ENCODE measurements around the gene CRYBB2. TPM values are rescaled to one million over a fixed set of nuclear protein-coding genes. Genes with fewer than 3 reads are reported as not detected.
A peak's percentile ranks its signal among the peaks of the same experiment; 100 is the strongest.

CRYBB2 gene
- total and polyA plus RNA-seq, 12 donors: 0.13 TPM; not detected in 11

- DNase-seq: no peak
- no peak within 1 kb of the TSS for H3K4me3 ChIP-seq
- intact Hi-C loops (cut with DNase I): loop anchor here in 1 of 10 donors (10.0 kb wide), 1 partner anchor 135 kb away; no protein-coding TSS in a partner anchor
- no peak for ATAC-seq
- H3K36me3 ChIP-seq: peaks cover 0 to 60% (median 0%) of the 10 kb centered on the region in 9 donors
- H3K27ac ChIP-seq: no peak within 1 kb of the TSS
- H3K27me3 ChIP-seq: no peaks in the 10 kb centered on the region
- H3K4me1 ChIP-seq: peaks cover 0 to 5% (median 0%) of the 10 kb centered on the region in 9 donors
- H3K9me3 ChIP-seq: no peaks in the 10 kb centered on the region
- TF ChIP-seq, protein P1, sequence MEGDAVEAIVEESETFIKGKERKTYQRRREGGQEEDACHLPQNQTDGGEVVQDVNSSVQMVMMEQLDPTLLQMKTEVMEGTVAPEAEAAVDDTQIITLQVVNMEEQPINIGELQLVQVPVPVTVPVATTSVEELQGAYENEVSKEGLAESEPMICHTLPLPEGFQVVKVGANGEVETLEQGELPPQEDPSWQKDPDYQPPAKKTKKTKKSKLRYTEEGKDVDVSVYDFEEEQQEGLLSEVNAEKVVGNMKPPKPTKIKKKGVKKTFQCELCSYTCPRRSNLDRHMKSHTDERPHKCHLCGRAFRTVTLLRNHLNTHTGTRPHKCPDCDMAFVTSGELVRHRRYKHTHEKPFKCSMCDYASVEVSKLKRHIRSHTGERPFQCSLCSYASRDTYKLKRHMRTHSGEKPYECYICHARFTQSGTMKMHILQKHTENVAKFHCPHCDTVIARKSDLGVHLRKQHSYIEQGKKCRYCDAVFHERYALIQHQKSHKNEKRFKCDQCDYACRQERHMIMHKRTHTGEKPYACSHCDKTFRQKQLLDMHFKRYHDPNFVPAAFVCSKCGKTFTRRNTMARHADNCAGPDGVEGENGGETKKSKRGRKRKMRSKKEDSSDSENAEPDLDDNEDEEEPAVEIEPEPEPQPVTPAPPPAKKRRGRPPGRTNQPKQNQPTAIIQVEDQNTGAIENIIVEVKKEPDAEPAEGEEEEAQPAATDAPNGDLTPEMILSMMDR (IDR thresholded peaks at IDR 0.05): no peak
- WGBS, 2 donors: 78 to 81% methylated on average over 17 of the region's 17 CpGs
Observed at GRCh38 chr22:25199731-25200520, 19.5 kb upstream of the CRYBB2 start, which contains the start of gene CRYBB3. CRYBB3 (plus strand) TSS chr22:25199858; CDS start chr22:25201397, 1,539 bp downstream.

DNA sequence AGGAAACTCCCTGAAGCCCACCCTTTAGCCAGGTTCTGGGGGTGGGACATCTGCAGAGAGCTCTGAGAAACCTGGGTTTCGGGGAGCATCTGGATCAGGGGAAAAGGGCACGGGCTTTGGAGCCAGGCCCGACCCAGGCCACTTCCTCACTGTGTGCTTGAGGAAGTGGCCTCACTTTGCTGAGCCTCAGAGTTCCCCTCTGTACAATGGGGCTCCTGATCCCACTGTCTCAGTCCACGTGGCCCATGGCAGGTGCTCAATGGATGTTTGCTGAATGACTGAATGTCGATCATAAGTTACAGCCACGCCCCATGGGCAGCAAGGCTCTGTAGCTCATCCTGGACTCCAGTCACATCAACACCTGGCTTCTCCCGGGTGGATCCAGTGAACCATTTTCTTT, 18.5 kb upstream of the CRYBB2 start:
- Histone ChIP-seq H3K4me1 (peaks cover 0 to 5% (median 0%) of the 10 kb centered on the region in 9 donors), H3K27ac (no peak overlapping the region), H3K4me3 (no peak overlapping the region), H3K9me3 (no peaks in the 10 kb centered on the region), H3K36me3 (peaks cover 0 to 51% (median 0%) of the 10 kb centered on the region in 9 donors), H3K27me3 (no peaks in the 10 kb centered on the region)
- ATAC-seq (no peak), DNase-seq (no peak)
- TF ChIP-seq, protein P1 (IDR thresholded peaks at IDR 0.05): no peak
- intact Hi-C loops (cut with DNase I): loop anchor here in 1 of 10 donors (10.0 kb wide), 1 partner anchor 134 kb away; no protein-coding TSS in a partner anchor
- 83 to 89% methylated on average over 7 of the region's 7 CpGs for WGBS, 2 donors

DNA sequence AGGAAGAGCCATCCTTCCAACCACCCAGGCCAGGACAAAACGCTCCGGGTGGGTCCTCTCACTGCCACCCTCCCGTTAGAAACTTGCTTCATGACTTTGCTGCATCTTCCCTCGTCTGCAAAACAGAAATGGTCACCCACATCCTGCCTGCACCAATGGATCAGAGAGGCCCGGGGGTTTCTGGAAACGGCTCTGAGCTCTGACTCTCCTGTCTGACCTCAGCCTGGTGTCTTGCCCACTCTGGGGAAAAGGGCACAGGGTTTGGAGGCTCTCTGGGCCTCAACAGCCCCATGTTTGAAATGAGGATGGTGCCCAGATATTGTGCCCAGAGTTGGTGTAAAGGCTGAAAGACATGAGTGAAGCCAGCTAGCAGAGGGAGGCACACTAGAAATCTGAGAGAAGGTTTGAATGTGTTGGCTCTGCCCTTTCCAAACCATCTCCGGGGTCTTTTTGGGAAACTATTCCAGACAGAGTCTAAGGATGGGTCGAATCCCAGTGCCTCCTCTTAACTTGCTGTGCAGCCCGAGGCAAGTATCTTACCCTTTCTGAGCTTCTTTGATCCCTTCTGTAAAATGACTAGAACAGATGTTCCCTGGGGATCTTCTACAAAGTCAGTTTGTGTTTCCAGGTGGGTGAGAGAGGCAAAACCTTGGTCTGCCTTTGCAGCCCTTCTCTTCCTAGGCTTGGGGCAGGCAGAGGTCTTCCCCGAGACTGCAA, 17.7 kb upstream of the CRYBB2 start:
- TF ChIP-seq, protein P1 (IDR thresholded peaks at IDR 0.05): no peak
- Histone ChIP-seq H3K27me3 (no peaks in the 10 kb centered on the region), H3K4me1 (peaks cover 0 to 5% (median 0%) of the 10 kb centered on the region in 9 donors), H3K9me3 (no peaks in the 10 kb centered on the region), H3K27ac (no peak overlapping the region), H3K4me3 (no peak overlapping the region), H3K36me3 (peaks cover 0 to 43% (median 0%) of the 10 kb centered on the region in 9 donors)
- ATAC-seq (no peak), DNase-seq (no peak)
- 69 to 72% methylated on average over 10 of the region's 10 CpGs for WGBS, 2 donors
- intact Hi-C loops (cut with DNase I): loop anchor here in 1 of 10 donors (10.0 kb wide), 1 partner anchor 133 kb away; no protein-coding TSS in a partner anchor

GRCh38 chr22:25202290-25202921, 17.0 kb upstream of the CRYBB2 start:
- DNase-seq (peak; percentile 31 to 40), ATAC-seq (peak in 7 of 8 donors; percentile 46 to 75 (median 63))
- no peaks in the 10 kb centered on the region for H3K27me3 ChIP-seq
- TF ChIP-seq, protein P1 (IDR thresholded peaks at IDR 0.05): peak; percentile 76 to 92 (median 86)
- no peak overlapping the region for H3K27ac ChIP-seq
- intact Hi-C loops (cut with DNase I): loop anchor here in 1 of 10 donors (10.0 kb wide), 1 partner anchor 132 kb away; no protein-coding TSS in a partner anchor
- no peaks in the 10 kb centered on the region for H3K9me3 ChIP-seq
- WGBS, 2 donors: 56 to 57% methylated on average over 15 of the region's 15 CpGs
- no peak overlapping the region for H3K4me3 ChIP-seq
- H3K4me1 ChIP-seq: peaks cover 0 to 5% (median 0%) of the 10 kb centered on the region in 9 donors
- peaks cover 0 to 37% (median 0%) of the 10 kb centered on the region in 9 donors for H3K36me3 ChIP-seq

Data from heart right ventricle (tissue), 16 donors.